Right atrium auricular region (tissue), 2 donors: Measurements from ENCODE around the gene RIN1. TPM values are rescaled to one million over a fixed set of nuclear protein-coding genes. Genes with fewer than 3 reads are reported as not detected.
"Not testable (repeated sequence)": the region's sequence is repeated elsewhere in the genome, so short reads cannot be mapped to it uniquely, and the experiment has no call there.

Source experiments
- DNase-seq: peaks from one replicate; pipeline ENCODE4 v3.0.0-alpha.2; 2019; ENCODE audit warnings: low spot score
- H3K27ac ChIP-seq, 2 donors: fragments of 200-600 bp; sonication (generic); 1 replicate in 1 of 2; 2 replicates in 1 of 2; pipeline ENCODE4 v1.5.1; 2016 to 2019
- H3K27me3 ChIP-seq, 2 donors: fragments of 200-600 bp; sonication (generic); one replicate each; pipeline versions ENCODE4 v1.5.1 to v1.6.0; 2017 to 2019
- H3K36me3 ChIP-seq: fragments of 200-600 bp; sonication (generic); one replicate; pipeline ENCODE4 v1.5.1; 2016
- H3K4me1 ChIP-seq, 2 donors: fragments of 200-600 bp; sonication (generic); one replicate each; pipeline versions ENCODE4 v1.5.1 to v1.6.0; 2017 to 2019
- H3K4me3 ChIP-seq, 2 donors: fragments of 200-600 bp; sonication (generic); 1 replicate in 1 of 2; 2 replicates in 1 of 2; pipeline ENCODE4 v1.5.1; 2017 to 2019; ENCODE audit warnings: mild to moderate bottlenecking in 1 of 2, moderate library complexity in 1 of 2
- H3K9me3 ChIP-seq, 2 donors: fragments of 200-600 bp; sonication (generic); one replicate each; pipeline ENCODE4 v1.5.1; 2019
- CTCF ChIP-seq, 2 donors: fragments of 200-600 bp; sonication (generic); IDR thresholded peaks; one replicate each; pipeline ENCODE4 v1.5.1; 2019; ENCODE audit warnings: antibody characterized with exemption in 2 of 2
- total RNA-seq, 2 donors: library from RNA; depleted of rRNA; stranded (reverse); fragments of >200 nt; gene quantifications; one replicate each; pipeline ENCODE4 v1.1.0, GENCODE V29; 2016

The RIN1 gene
- total RNA-seq, 2 donors from 2014 or later = 1.0 to 5.9 TPM

GRCh38 chr11:66311470-66311964 is 24.7 kb downstream of the RIN1 start:
- no peaks in the 10 kb centered on the region for H3K36me3 ChIP-seq
- DNase-seq = no peak
- H3K4me3 ChIP-seq = peak overlapping the region; percentile 40 to 58
- peak overlapping the region; percentile 90 to 94 for H3K27ac ChIP-seq
- no peaks in the 10 kb centered on the region for H3K27me3 ChIP-seq
- TF ChIP-seq CTCF (IDR thresholded peaks at IDR 0.05) = no peak
- H3K9me3 ChIP-seq = no peaks in the 10 kb centered on the region
- peaks cover 0 to 36% of the 10 kb centered on the region in 2 donors for H3K4me1 ChIP-seq

GRCh38 chr11:66310803-66311440 is 25.3 kb downstream of the RIN1 start:
- H3K27me3 ChIP-seq, H3K36me3 ChIP-seq, DNase-seq, H3K27ac ChIP-seq, H3K4me3 ChIP-seq, H3K9me3 ChIP-seq: not testable (repeated sequence)
- peaks cover 0 to 30% of the 10 kb centered on the region in 2 donors for H3K4me1 ChIP-seq

- no peak overlapping the region for H3K4me3 ChIP-seq
- H3K27ac ChIP-seq = no peak overlapping the region
- H3K9me3 ChIP-seq = no peaks in the 10 kb centered on the region
- H3K36me3 ChIP-seq = no peaks in the 10 kb centered on the region
- H3K4me1 ChIP-seq = peaks cover 0 to 26% of the 10 kb centered on the region in 2 donors
- no peak for TF ChIP-seq CTCF (IDR thresholded peaks at IDR 0.05)
- DNase-seq = no peak
- H3K27me3 ChIP-seq = no peaks in the 10 kb centered on the region
These were observed 25.9 kb downstream of the RIN1 start for GRCh38 chr11:66310324-66310723.

- Histone ChIP-seq H3K9me3 (no peaks in the 10 kb centered on the region), H3K4me3 (no peak overlapping the region), H3K36me3 (no peaks in the 10 kb centered on the region), H3K27ac (no peak overlapping the region), H3K27me3 (no peaks in the 10 kb centered on the region), H3K4me1 (peaks cover 0 to 17% of the 10 kb centered on the region in 2 donors)
- TF ChIP-seq CTCF (IDR thresholded peaks at IDR 0.05) = no peak
- DNase-seq = no peak
These were observed 26.8 kb downstream of the RIN1 start for GRCh38 chr11:66309475-66309874.

GRCh38 chr11:66302656-66303055 is 33.6 kb downstream of the RIN1 start:
- Histone ChIP-seq H3K4me1 (no peaks in the 10 kb centered on the region), H3K9me3 (no peaks in the 10 kb centered on the region), H3K36me3 (no peaks in the 10 kb centered on the region), H3K27ac (no peak overlapping the region), H3K4me3 (no peak overlapping the region), H3K27me3 (no peaks in the 10 kb centered on the region)
- DNase-seq = no peak
- no peak for TF ChIP-seq CTCF (IDR thresholded peaks at IDR 0.05)

GRCh38 chr11:66299186-66299585 is 37.0 kb downstream of the RIN1 start:
- no peaks in the 10 kb centered on the region for H3K9me3 ChIP-seq
- H3K36me3 ChIP-seq = no peaks in the 10 kb centered on the region
- TF ChIP-seq CTCF (IDR thresholded peaks at IDR 0.05) = no peak
- no peaks in the 10 kb centered on the region for H3K4me1 ChIP-seq
- no peak overlapping the region for H3K4me3 ChIP-seq
- H3K27ac ChIP-seq = no peak overlapping the region
- no peak for DNase-seq
- H3K27me3 ChIP-seq = no peaks in the 10 kb centered on the region
